GM12875 (cell line): ENCODE data around the gene ATXN2.

Experiments used
- H3K4me3 ChIP-seq: one replicate; pipeline ENCODE4 v1.5.1; 2011; ENCODE audit warnings: low read depth, low read length, control low read depth
- CTCF ChIP-seq: IDR thresholded peaks from 2 replicates; pipeline ENCODE4 v1.5.1; 2011; ENCODE audit warnings: low read depth, mild to moderate bottlenecking, control low read depth, inconsistent platforms, low read length, moderate library complexity, borderline replicate concordance; ENCODE audit not compliant: insufficient read depth

The ATXN2 gene

GRCh38 chr12:111446631-111447570 lies 152.2 kb downstream of the ATXN2 start:
- no peak overlapping the region for H3K4me3 ChIP-seq
- no peak for TF ChIP-seq CTCF

GRCh38 chr12:111445726-111446581 lies 153.2 kb downstream of the ATXN2 start:
- no peak for TF ChIP-seq CTCF
- H3K4me3 ChIP-seq = no peak overlapping the region

- no peak for TF ChIP-seq CTCF
- H3K4me3 ChIP-seq = peak overlapping the region; percentile 40
Observed at GRCh38 chr12:111444925-111445725, 154.0 kb downstream of the ATXN2 start.

- no peak for TF ChIP-seq CTCF
- H3K4me3 ChIP-seq = peak overlapping the region; percentile 40
Observed at GRCh38 chr12:111444314-111444924, 154.7 kb downstream of the ATXN2 start.

- no peak for TF ChIP-seq CTCF
- no peak overlapping the region for H3K4me3 ChIP-seq
Observed at GRCh38 chr12:111443586-111443985, 155.5 kb downstream of the ATXN2 start.

- no peak overlapping the region for H3K4me3 ChIP-seq
- no peak for TF ChIP-seq CTCF
Observed at GRCh38 chr12:111443086-111443485, 156.0 kb downstream of the ATXN2 start.
